Measurements from ENCODE around the gene AATK. TPM values are rescaled to one million over a fixed set of nuclear protein-coding genes. Genes with fewer than 3 reads are reported as not detected.

Gene AATK
- total and polyA plus RNA-seq, 2 of the 13 experiments (the other 11 are each of a cell fraction or from before 2014, with no cell fraction given): 2.9 to 8.4 TPM

GRCh38 chr17:81209141-81209540, 43.1 kb upstream of the AATK start:
- in situ Hi-C loops (cut with HindIII; ENCODE audit: extremely low pct_ligation_motif_present, low pct_unique_long_range_greater_than_20kb) (no loop called here), intact Hi-C loops (cut with micrococcal nuclease; ENCODE audit: unreplicated experiment) (no loop called here)
- ATAC-seq (no peak), FAIRE-seq (no peak), DNase-seq (ENCODE audit: low spot score) (no peak)
- no peaks in the 10 kb centered on the region for H3K27me3 ChIP-seq (ENCODE audit: control insufficient read depth in 1 of 2, insufficient read depth in 2 of 2, low read length in 2 of 2)
- no peak overlapping the region for H3K27ac ChIP-seq (ENCODE audit: extremely low read length, insufficient read depth, low read length)
- TF ChIP-seq ZBTB37 (CRISPR knock-in tag; IDR thresholded peaks at IDR 0.05) (no peak), RBM39 (IDR thresholded peaks at IDR 0.05; ENCODE audit: low read depth, low read length, poor library complexity, severe bottlenecking) (no peak), REL (CRISPR knock-in tag; conservative IDR thresholded peaks at IDR 0.05) (no peak), ZNF672 (CRISPR knock-in tag; IDR thresholded peaks at IDR 0.05) (no peak), SNAPC2 (CRISPR knock-in tag; IDR thresholded peaks at IDR 0.05) (no peak)
- H3K9ac ChIP-seq (ENCODE audit: insufficient read depth, low read depth, low read length): no peak overlapping the region
- no peak overlapping the region for H3K4me2 ChIP-seq (ENCODE audit: low read depth, low read length)
- no TSS peak for BruUV-seq (replicated peaks)
- WGBS (ENCODE audit: low lambda C conversion rate): 96% methylated on average over 12 of the region's 16 CpGs
- H3K36me3 ChIP-seq (replicated peaks in 1 of 2; ENCODE audit: control insufficient read depth in 1 of 2, insufficient read depth in 2 of 2, low read length in 2 of 2): peaks cover 14 to 39% of the 10 kb centered on the region in 2 experiments
- ChIA-PET POLR2A (no interaction called here), CTCF (ENCODE audit: low intra/inter-chr PET ratio, low total read pairs) (no interaction called here)
- H3K4me3 ChIP-seq (replicated peaks in 1 of 3; ENCODE audit: insufficient read depth in 1 of 3, low read depth in 2 of 3, low read length in 3 of 3): no peak overlapping the region
- H4K20me1 ChIP-seq (ENCODE audit: insufficient read depth, low read length): no peaks in the 10 kb centered on the region
- H2AFZ ChIP-seq (ENCODE audit: low read length): no peak overlapping the region
- no peaks in the 10 kb centered on the region for H3K79me2 ChIP-seq (ENCODE audit: insufficient read depth, low read length)
- H3K4me1 ChIP-seq (ENCODE audit: insufficient read depth, low read length): no peaks in the 10 kb centered on the region
- no peaks in the 10 kb centered on the region for H3K9me3 ChIP-seq (ENCODE audit: low read length)

- Histone ChIP-seq H3K27ac (ENCODE audit: extremely low read length, insufficient read depth, low read length) (no peak overlapping the region), H3K9me3 (ENCODE audit: low read length) (no peaks in the 10 kb centered on the region), H3K27me3 (ENCODE audit: control insufficient read depth in 1 of 2, insufficient read depth in 2 of 2, low read length in 2 of 2) (no peaks in the 10 kb centered on the region), H3K4me1 (ENCODE audit: insufficient read depth, low read length) (no peaks in the 10 kb centered on the region), H2AFZ (ENCODE audit: low read length) (no peak overlapping the region), H3K36me3 (replicated peaks in 1 of 2; ENCODE audit: control insufficient read depth in 1 of 2, insufficient read depth in 2 of 2, low read length in 2 of 2) (peaks cover 14 to 39% of the 10 kb centered on the region in 2 experiments), H3K79me2 (ENCODE audit: insufficient read depth, low read length) (no peaks in the 10 kb centered on the region), H3K4me2 (ENCODE audit: low read depth, low read length) (no peak overlapping the region), H3K9ac (ENCODE audit: insufficient read depth, low read depth, low read length) (no peak overlapping the region), H4K20me1 (ENCODE audit: insufficient read depth, low read length) (no peaks in the 10 kb centered on the region), H3K4me3 (replicated peaks in 1 of 3; ENCODE audit: insufficient read depth in 1 of 3, low read depth in 2 of 3, low read length in 3 of 3) (no peak overlapping the region)
- FAIRE-seq (no peak), DNase-seq (ENCODE audit: low spot score) (no peak), ATAC-seq (no peak)
- in situ Hi-C loops (cut with HindIII; ENCODE audit: extremely low pct_ligation_motif_present, low pct_unique_long_range_greater_than_20kb) (no loop called here), intact Hi-C loops (cut with micrococcal nuclease; ENCODE audit: unreplicated experiment) (no loop called here)
- WGBS (ENCODE audit: low lambda C conversion rate): 97% methylated on average over 10 of the region's 10 CpGs
- CTCF ChIA-PET (ENCODE audit: low intra/inter-chr PET ratio, low total read pairs): no interaction called here
- POLR2A ChIA-PET: no interaction called here
- no TSS peak for BruUV-seq (replicated peaks)
- TF ChIP-seq ZNF761 (CRISPR knock-in tag; conservative IDR thresholded peaks at IDR 0.05): no peak
- no peak for TF ChIP-seq ZNF772 (CRISPR knock-in tag; IDR thresholded peaks at IDR 0.05)
- TF ChIP-seq ZBTB7B (CRISPR knock-in tag; IDR thresholded peaks at IDR 0.05): no peak
- TF ChIP-seq HOXA9 (CRISPR knock-in tag; IDR thresholded peaks at IDR 0.05; ENCODE audit: borderline replicate concordance): no peak
- TF ChIP-seq ZNF556 (CRISPR knock-in tag; IDR thresholded peaks at IDR 0.05; ENCODE audit: borderline replicate concordance): no peak
Observed at GRCh38 chr17:81208651-81209050, 42.6 kb upstream of the AATK start.

All from HepG2 (cell line).